ENCODE measurements around the gene RGP1.

The RGP1 gene

GRCh38 chr9:35727676-35728040, 21.4 kb upstream of the RGP1 start:
- DNase-seq (ENCODE audit: low spot score in 2 of 2): no peak
- Mint-ChIP-seq H3K4me1 (peaks cover 24% of the 10 kb centered on the region), H3K27me3 (no peaks in the 10 kb centered on the region), H3K27ac (ENCODE audit: low read depth) (no peak overlapping the region), H3K9me3 (no peaks in the 10 kb centered on the region), H3K36me3 (ENCODE audit: insufficient read depth) (peaks cover 30% of the 10 kb centered on the region), H3K4me3 (no peak overlapping the region)
- ATAC-seq (replicated peaks; ENCODE audit: extremely low read depth, poor library complexity, severe bottlenecking): no peak

- no peak overlapping the region for H3K4me3 Mint-ChIP-seq
- H3K27ac Mint-ChIP-seq (ENCODE audit: low read depth): no peak overlapping the region
- H3K36me3 Mint-ChIP-seq (ENCODE audit: insufficient read depth): peaks cover 26% of the 10 kb centered on the region
- H3K4me1 Mint-ChIP-seq: peaks cover 31% of the 10 kb centered on the region
- no peak for DNase-seq (ENCODE audit: low spot score in 2 of 2)
- no peaks in the 10 kb centered on the region for H3K27me3 Mint-ChIP-seq
- no peaks in the 10 kb centered on the region for H3K9me3 Mint-ChIP-seq
- no peak for ATAC-seq (replicated peaks; ENCODE audit: extremely low read depth, poor library complexity, severe bottlenecking)
Measured at GRCh38 chr9:35728041-35728971, 20.8 kb upstream of the RGP1 start.

- Mint-ChIP-seq H3K36me3 (ENCODE audit: insufficient read depth) (peaks cover 21% of the 10 kb centered on the region), H3K9me3 (no peaks in the 10 kb centered on the region), H3K27ac (ENCODE audit: low read depth) (no peak overlapping the region), H3K27me3 (no peaks in the 10 kb centered on the region), H3K4me3 (no peak overlapping the region), H3K4me1 (peaks cover 31% of the 10 kb centered on the region)
- no peak for ATAC-seq (replicated peaks; ENCODE audit: extremely low read depth, poor library complexity, severe bottlenecking)
- DNase-seq (ENCODE audit: low spot score in 2 of 2): no peak
Measured at GRCh38 chr9:35729101-35729500, 20.0 kb upstream of the RGP1 start.

- no peak overlapping the region for H3K4me3 Mint-ChIP-seq
- no peak for ATAC-seq (replicated peaks; ENCODE audit: extremely low read depth, poor library complexity, severe bottlenecking)
Measured at GRCh38 chr9:35729700-35730485, 19.2 kb upstream of the RGP1 start.

GRCh38 chr9:35730486-35730854, 18.6 kb upstream of the RGP1 start:
- DNase-seq (ENCODE audit: low spot score in 2 of 2): no peak

More at GRCh38 chr9:35729700-35730485, 19.2 kb upstream of the RGP1 start:
- Mint-ChIP-seq H3K27me3 (no peaks in the 10 kb centered on the region), H3K4me1 (peaks cover 24% of the 10 kb centered on the region), H3K9me3 (no peaks in the 10 kb centered on the region), H3K27ac (ENCODE audit: low read depth) (no peak overlapping the region), H3K36me3 (ENCODE audit: insufficient read depth) (peaks cover 16% of the 10 kb centered on the region)
- no peak for DNase-seq (ENCODE audit: low spot score in 2 of 2)

GRCh38 chr9:35731415-35732184, 17.5 kb upstream of the RGP1 start:
- Mint-ChIP-seq H3K27ac (ENCODE audit: low read depth) (peak overlapping the region; percentile 73), H3K36me3 (ENCODE audit: insufficient read depth) (peaks cover 12% of the 10 kb centered on the region), H3K27me3 (no peaks in the 10 kb centered on the region), H3K4me1 (peaks cover 29% of the 10 kb centered on the region), H3K4me3 (no peak overlapping the region), H3K9me3 (no peaks in the 10 kb centered on the region)
- no peak for ATAC-seq (replicated peaks; ENCODE audit: extremely low read depth, poor library complexity, severe bottlenecking)
- DNase-seq (ENCODE audit: low spot score in 2 of 2): no peak

More at GRCh38 chr9:35730486-35730854, 18.6 kb upstream of the RGP1 start:
- H3K27ac Mint-ChIP-seq (ENCODE audit: low read depth): no peak overlapping the region
- H3K4me3 Mint-ChIP-seq: no peak overlapping the region
- peaks cover 23% of the 10 kb centered on the region for H3K4me1 Mint-ChIP-seq
- no peaks in the 10 kb centered on the region for H3K27me3 Mint-ChIP-seq
- peaks cover 16% of the 10 kb centered on the region for H3K36me3 Mint-ChIP-seq (ENCODE audit: insufficient read depth)
- no peaks in the 10 kb centered on the region for H3K9me3 Mint-ChIP-seq
- no peak for ATAC-seq (replicated peaks; ENCODE audit: extremely low read depth, poor library complexity, severe bottlenecking)

GRCh38 chr9:35732185-35732799, 16.8 kb upstream of the RGP1 start, which contains the start of the genes CREB3 and TLN1:
Gene CREB3, plus strand, starts transcription at chr9:35732666. Its CDS starts 107 bp downstream, at chr9:35732773.
Gene TLN1, minus strand, starts transcription at chr9:35732195. Its CDS starts 6,501 bp downstream, at chr9:35725694.
- Mint-ChIP-seq H3K27ac (ENCODE audit: low read depth) (peak within 1 kb of the TSS; percentile 73), H3K4me3 (no peak within 1 kb of the TSS)

GRCh38 chr9:35732800-35733541, 16.1 kb upstream of the RGP1 start:
- Mint-ChIP-seq H3K4me1 (peaks cover 29% of the 10 kb centered on the region), H3K4me3 (no peak overlapping the region), H3K27ac (ENCODE audit: low read depth) (peak overlapping the region; percentile 73), H3K36me3 (ENCODE audit: insufficient read depth) (peaks cover 15% of the 10 kb centered on the region), H3K9me3 (no peaks in the 10 kb centered on the region), H3K27me3 (no peaks in the 10 kb centered on the region)
- ATAC-seq (replicated peaks; ENCODE audit: extremely low read depth, poor library complexity, severe bottlenecking) (no peak), DNase-seq (ENCODE audit: low spot score in 2 of 2) (no peak)

More at GRCh38 chr9:35732185-35732799, 16.8 kb upstream of the RGP1 start, which contains the start of the genes CREB3 and TLN1:
- peak; percentile 93 for ATAC-seq (replicated peaks; ENCODE audit: extremely low read depth, poor library complexity, severe bottlenecking)
- Mint-ChIP-seq H3K27me3 (no peaks in the 10 kb centered on the region), H3K36me3 (ENCODE audit: insufficient read depth) (peaks cover 12% of the 10 kb centered on the region), H3K4me1 (peaks cover 29% of the 10 kb centered on the region), H3K9me3 (no peaks in the 10 kb centered on the region)
- peak; percentile 92 to 96 for DNase-seq (ENCODE audit: low spot score in 2 of 2)

- DNase-seq (ENCODE audit: low spot score in 2 of 2) (no peak), ATAC-seq (replicated peaks; ENCODE audit: extremely low read depth, poor library complexity, severe bottlenecking) (no peak)
- Mint-ChIP-seq H3K36me3 (ENCODE audit: insufficient read depth) (peaks cover 22% of the 10 kb centered on the region), H3K4me3 (no peak overlapping the region), H3K27ac (ENCODE audit: low read depth) (no peak overlapping the region), H3K4me1 (peaks cover 29% of the 10 kb centered on the region), H3K9me3 (no peaks in the 10 kb centered on the region), H3K27me3 (no peaks in the 10 kb centered on the region)
Measured at GRCh38 chr9:35734096-35734495, 15.0 kb upstream of the RGP1 start.

- H3K27me3 Mint-ChIP-seq: no peaks in the 10 kb centered on the region
- ATAC-seq (replicated peaks; ENCODE audit: extremely low read depth, poor library complexity, severe bottlenecking): no peak
Measured at GRCh38 chr9:35736201-35736633, 12.9 kb upstream of the RGP1 start.

GRCh38 chr9:35737143-35737542, 11.9 kb upstream of the RGP1 start:
- peaks cover 34% of the 10 kb centered on the region for H3K36me3 Mint-ChIP-seq (ENCODE audit: insufficient read depth)

More at GRCh38 chr9:35736201-35736633, 12.9 kb upstream of the RGP1 start:
- H3K4me3 Mint-ChIP-seq: no peak overlapping the region
- H3K9me3 Mint-ChIP-seq: no peaks in the 10 kb centered on the region
- peak in 1 of 2 donors; percentile 48 for DNase-seq (ENCODE audit: low spot score in 2 of 2)
- peaks cover 32% of the 10 kb centered on the region for H3K36me3 Mint-ChIP-seq (ENCODE audit: insufficient read depth)
- H3K27ac Mint-ChIP-seq (ENCODE audit: low read depth): no peak overlapping the region
- peaks cover 26% of the 10 kb centered on the region for H3K4me1 Mint-ChIP-seq

More at GRCh38 chr9:35737143-35737542, 11.9 kb upstream of the RGP1 start:
- Mint-ChIP-seq H3K9me3 (no peaks in the 10 kb centered on the region), H3K27ac (ENCODE audit: low read depth) (no peak overlapping the region), H3K27me3 (no peaks in the 10 kb centered on the region), H3K4me1 (peaks cover 27% of the 10 kb centered on the region), H3K4me3 (no peak overlapping the region)
- ATAC-seq (replicated peaks; ENCODE audit: extremely low read depth, poor library complexity, severe bottlenecking): no peak
- DNase-seq (ENCODE audit: low spot score in 2 of 2): no peak
